ENCODE data around the gene NOC4L. TPM values are rescaled to one million over a fixed set of nuclear protein-coding genes. Genes with fewer than 3 reads are reported as not detected.

The NOC4L gene
- total and polyA plus RNA-seq, 2 donors (not counting 3 experiments of a cell fraction or from before 2014, with no cell fraction given), result 19.4 to 29.4 TPM

DNA sequence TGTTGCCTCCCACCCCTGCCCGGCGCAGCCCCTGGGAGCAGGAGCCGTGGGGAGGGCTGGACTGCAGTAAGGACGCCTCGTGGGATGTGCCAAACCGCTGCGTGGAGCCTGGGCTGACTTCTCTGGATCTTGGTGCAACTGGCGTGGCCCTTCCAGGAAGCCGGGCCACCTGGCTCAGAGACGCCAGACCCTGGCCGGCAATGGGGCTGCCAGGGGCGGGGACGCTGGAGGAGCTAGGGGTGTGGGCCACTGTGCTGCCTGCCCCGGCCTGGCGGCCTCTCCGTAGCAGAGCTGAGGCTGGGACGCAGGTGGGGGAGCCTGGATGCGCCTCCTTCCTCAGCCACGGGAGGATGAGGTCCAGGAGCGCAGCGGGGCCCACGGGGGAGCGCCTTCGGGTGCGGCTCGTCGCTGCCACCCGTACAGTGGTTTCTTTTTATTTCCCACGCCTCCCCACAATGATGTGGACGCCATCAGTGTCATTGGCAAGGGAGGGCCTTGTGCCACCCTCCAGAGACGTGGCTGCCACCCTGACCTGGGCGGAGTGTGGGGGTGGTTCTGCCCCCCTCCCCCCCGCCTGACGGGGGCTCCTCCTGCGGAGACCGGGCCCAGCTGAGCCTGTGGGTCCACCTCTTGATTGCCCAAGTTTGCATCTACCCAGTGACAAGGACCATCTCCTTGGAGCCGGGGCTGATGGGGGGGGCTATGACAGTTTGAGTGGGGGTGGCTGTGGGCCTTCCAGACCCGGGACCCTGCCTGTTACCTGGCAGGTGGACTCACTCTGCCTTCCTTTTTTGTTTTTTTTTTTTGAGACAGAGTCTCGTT, 11.4 kb upstream of the NOC4L start:
- no peak overlapping the region for H3K4me2 ChIP-seq (ENCODE audit: insufficient read depth, low read length)
- H4K20me1 ChIP-seq (replicated peaks; ENCODE audit: control insufficient read depth, extremely low read depth, insufficient read depth, low read length), result no peaks in the 10 kb centered on the region
- no peaks in the 10 kb centered on the region for H3K9me3 ChIP-seq (replicated peaks; ENCODE audit: control insufficient read depth, insufficient read depth, low read length)
- dilution Hi-C loops (cut with MboI; ENCODE audit: extremely low pct_ligation_motif_present, low sequenced_read_pairs), result no loop called here
- no peaks in the 10 kb centered on the region for H3K4me1 ChIP-seq (ENCODE audit: control insufficient read depth, extremely low read depth, insufficient read depth, low read length)
- no peak for DNase-seq (ENCODE audit: low read depth, low spot score)
- no peak for FAIRE-seq
- H3K27me3 ChIP-seq (ENCODE audit: control insufficient read depth in 2 of 2, insufficient read depth in 2 of 2, low read length in 2 of 2), result no peaks in the 10 kb centered on the region
- no peaks in the 10 kb centered on the region for H3K79me2 ChIP-seq (ENCODE audit: control insufficient read depth, insufficient read depth, low read length)
- H3K4me3 ChIP-seq (replicated peaks in 1 of 3; ENCODE audit: insufficient read depth in 1 of 3, low read depth in 1 of 3, low read length in 3 of 3), result no peak overlapping the region
- H3K36me3 ChIP-seq (ENCODE audit: control insufficient read depth in 2 of 2, extremely low read depth in 1 of 2, insufficient read depth in 2 of 2, low read length in 2 of 2), result no peaks in the 10 kb centered on the region
- CTCF ChIA-PET, result no interaction called here
- no peak overlapping the region for H3K9ac ChIP-seq (replicated peaks; ENCODE audit: extremely low read depth, insufficient read depth, low read length)
- POLR2A ChIA-PET, result no interaction called here
- no peak overlapping the region for H2AFZ ChIP-seq (ENCODE audit: low read depth, low read length)
- intact Hi-C loops (cut with micrococcal nuclease), result no loop called here
- no peaks in the 10 kb centered on the region for H3K9me1 ChIP-seq (replicated peaks; ENCODE audit: control insufficient read depth, extremely low read depth, insufficient read depth, low read length)
- H3K27ac ChIP-seq (ENCODE audit: insufficient read depth, low read depth, low read length), result no peak overlapping the region
- no peak for TF ChIP-seq GATA2 (IDR thresholded peaks at IDR 0.05; ENCODE audit: insufficient read depth, insufficient read length, low read depth, low read length)
- TF ChIP-seq FOS (IDR thresholded peaks at IDR 0.05; ENCODE audit: borderline replicate concordance, insufficient read depth, low read length), result no peak
- no peak for TF ChIP-seq JUN (IDR thresholded peaks at IDR 0.05; ENCODE audit: borderline replicate concordance, insufficient read depth, insufficient read length, low read depth)
- TF ChIP-seq MYC (IDR thresholded peaks at IDR 0.05; ENCODE audit: low read depth, low read length), result no peak
- no TSS peak for BruUV-seq (replicated peaks)

DNA sequence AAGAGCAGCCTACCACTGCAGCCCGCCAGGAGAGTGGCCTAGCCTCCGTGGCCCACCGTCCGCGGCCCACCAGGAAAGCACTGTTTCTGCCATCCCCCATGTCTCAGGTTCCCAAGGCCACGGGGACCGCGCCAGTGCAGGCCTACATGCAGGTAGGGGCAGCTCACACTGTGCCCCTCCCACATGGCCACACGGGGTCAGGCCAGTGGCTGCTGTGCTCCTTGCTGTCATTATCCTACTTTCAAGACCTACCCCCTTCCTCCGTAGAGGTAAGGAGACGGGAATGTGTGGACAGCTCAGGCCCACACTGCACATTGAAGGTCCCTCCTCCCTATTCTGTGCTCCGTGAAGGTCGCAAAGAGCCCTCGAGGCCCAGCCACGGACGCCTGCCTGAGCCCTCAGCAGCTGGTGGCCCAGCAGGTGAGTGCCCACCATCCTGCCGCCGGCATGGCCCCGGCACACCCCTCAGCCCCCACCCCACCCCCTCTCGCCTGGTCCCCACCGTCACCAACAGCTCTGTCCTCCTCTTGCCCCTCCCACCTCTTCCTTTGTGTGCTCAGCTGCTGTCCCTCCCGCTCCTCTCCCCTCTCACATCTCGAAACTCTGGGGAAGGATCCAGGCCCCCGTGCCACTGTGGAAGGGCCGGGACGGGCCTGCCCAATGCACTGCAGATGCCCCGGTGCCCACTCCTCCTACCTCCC, 10.2 kb upstream of the NOC4L start:
- ChIA-PET CTCF (interaction anchor here (1.1 kb wide), 1 partner anchor 9 kb away, joined by 3 read pairs; no protein-coding TSS in a partner anchor), POLR2A (no interaction called here)
- Histone ChIP-seq H3K4me2 (ENCODE audit: insufficient read depth, low read length) (no peak overlapping the region), H3K36me3 (ENCODE audit: control insufficient read depth in 2 of 2, extremely low read depth in 1 of 2, insufficient read depth in 2 of 2, low read length in 2 of 2) (peaks cover 0 to 2% of the 10 kb centered on the region in 2 experiments), H3K9me1 (replicated peaks; ENCODE audit: control insufficient read depth, extremely low read depth, insufficient read depth, low read length) (no peaks in the 10 kb centered on the region), H3K9me3 (replicated peaks; ENCODE audit: control insufficient read depth, insufficient read depth, low read length) (no peaks in the 10 kb centered on the region), H3K9ac (replicated peaks; ENCODE audit: extremely low read depth, insufficient read depth, low read length) (no peak overlapping the region), H2AFZ (ENCODE audit: low read depth, low read length) (no peak overlapping the region), H3K27me3 (ENCODE audit: control insufficient read depth in 2 of 2, insufficient read depth in 2 of 2, low read length in 2 of 2) (no peaks in the 10 kb centered on the region), H4K20me1 (replicated peaks; ENCODE audit: control insufficient read depth, extremely low read depth, insufficient read depth, low read length) (no peaks in the 10 kb centered on the region), H3K27ac (ENCODE audit: insufficient read depth, low read depth, low read length) (no peak overlapping the region), H3K4me1 (ENCODE audit: control insufficient read depth, extremely low read depth, insufficient read depth, low read length) (no peaks in the 10 kb centered on the region), H3K79me2 (ENCODE audit: control insufficient read depth, insufficient read depth, low read length) (no peaks in the 10 kb centered on the region), H3K4me3 (replicated peaks in 1 of 3; ENCODE audit: insufficient read depth in 1 of 3, low read depth in 1 of 3, low read length in 3 of 3) (no peak overlapping the region)
- dilution Hi-C loops (cut with MboI; ENCODE audit: extremely low pct_ligation_motif_present, low sequenced_read_pairs), result no loop called here
- BruUV-seq (replicated peaks), result no TSS peak
- no peak for FAIRE-seq
- DNase-seq (ENCODE audit: low read depth, low spot score), result no peak
- intact Hi-C loops (cut with micrococcal nuclease), result no loop called here
- TF ChIP-seq FOS (IDR thresholded peaks at IDR 0.05; ENCODE audit: borderline replicate concordance, insufficient read depth, low read length), result no peak
- no peak for TF ChIP-seq POLR2A (IDR thresholded peaks at IDR 0.05; ENCODE audit: low read depth, low read length)
- no peak for TF ChIP-seq POLR2AphosphoS5 (IDR thresholded peaks at IDR 0.05; ENCODE audit: insufficient read depth, low read depth, low read length)
- no peak for TF ChIP-seq MYC (IDR thresholded peaks at IDR 0.05; ENCODE audit: low read depth, low read length)
- no peak for TF ChIP-seq GATA2 (IDR thresholded peaks at IDR 0.05; ENCODE audit: insufficient read depth, insufficient read length, low read depth, low read length)
- no peak for TF ChIP-seq JUN (IDR thresholded peaks at IDR 0.05; ENCODE audit: borderline replicate concordance, insufficient read depth, insufficient read length, low read depth)
- no peak for TF ChIP-seq EZH2 (IDR thresholded peaks at IDR 0.05; ENCODE audit: borderline replicate concordance, low read depth, low read length, severe bottlenecking)
- TF ChIP-seq, protein P1, sequence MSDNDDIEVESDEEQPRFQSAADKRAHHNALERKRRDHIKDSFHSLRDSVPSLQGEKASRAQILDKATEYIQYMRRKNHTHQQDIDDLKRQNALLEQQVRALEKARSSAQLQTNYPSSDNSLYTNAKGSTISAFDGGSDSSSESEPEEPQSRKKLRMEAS (IDR thresholded peaks at IDR 0.05; ENCODE audit: insufficient read depth, insufficient read length), result no peak
- TF ChIP-seq, protein P2, sequence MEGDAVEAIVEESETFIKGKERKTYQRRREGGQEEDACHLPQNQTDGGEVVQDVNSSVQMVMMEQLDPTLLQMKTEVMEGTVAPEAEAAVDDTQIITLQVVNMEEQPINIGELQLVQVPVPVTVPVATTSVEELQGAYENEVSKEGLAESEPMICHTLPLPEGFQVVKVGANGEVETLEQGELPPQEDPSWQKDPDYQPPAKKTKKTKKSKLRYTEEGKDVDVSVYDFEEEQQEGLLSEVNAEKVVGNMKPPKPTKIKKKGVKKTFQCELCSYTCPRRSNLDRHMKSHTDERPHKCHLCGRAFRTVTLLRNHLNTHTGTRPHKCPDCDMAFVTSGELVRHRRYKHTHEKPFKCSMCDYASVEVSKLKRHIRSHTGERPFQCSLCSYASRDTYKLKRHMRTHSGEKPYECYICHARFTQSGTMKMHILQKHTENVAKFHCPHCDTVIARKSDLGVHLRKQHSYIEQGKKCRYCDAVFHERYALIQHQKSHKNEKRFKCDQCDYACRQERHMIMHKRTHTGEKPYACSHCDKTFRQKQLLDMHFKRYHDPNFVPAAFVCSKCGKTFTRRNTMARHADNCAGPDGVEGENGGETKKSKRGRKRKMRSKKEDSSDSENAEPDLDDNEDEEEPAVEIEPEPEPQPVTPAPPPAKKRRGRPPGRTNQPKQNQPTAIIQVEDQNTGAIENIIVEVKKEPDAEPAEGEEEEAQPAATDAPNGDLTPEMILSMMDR (IDR thresholded peaks at IDR 0.05; ENCODE audit: extremely low read depth in 1 of 2, insufficient read depth in 1 of 2, low read depth in 1 of 2, low read length in 2 of 2), result no peak
